ENCODE results near the gene ZNF830.

Gene ZNF830

DNA sequence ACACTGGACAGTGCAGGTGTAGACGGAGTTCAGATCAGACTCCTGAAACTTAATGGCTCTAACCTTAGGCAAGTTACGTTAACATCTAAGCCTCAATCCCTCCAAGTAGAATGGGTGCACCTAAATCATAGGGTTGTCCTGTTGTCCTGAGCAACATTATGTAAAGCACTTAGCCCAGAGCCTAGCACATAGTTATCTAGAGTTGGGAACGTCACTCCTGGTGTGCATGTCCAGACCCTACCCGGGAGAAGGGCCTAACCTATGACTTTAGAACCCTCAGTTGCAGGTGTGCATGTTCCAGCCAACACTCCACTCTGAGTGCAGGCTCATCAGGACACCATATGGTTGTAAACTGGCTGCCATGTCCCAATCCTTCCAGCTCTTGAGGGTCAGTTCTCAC lies 45.0 kb downstream of the ZNF830 start:
- Histone ChIP-seq H3K27me3 (ENCODE audit: insufficient read depth, low read depth) (no peaks in the 10 kb centered on the region), H3K36me3 (ENCODE audit: insufficient read depth) (no peaks in the 10 kb centered on the region), H3K4me1 (ENCODE audit: low read depth, poor library complexity, severe bottlenecking) (no peaks in the 10 kb centered on the region), H4K20me1 (ENCODE audit: insufficient read depth) (no peaks in the 10 kb centered on the region), H3K4me2 (no peak overlapping the region), H3K79me2 (ENCODE audit: insufficient read depth, low read depth) (no peaks in the 10 kb centered on the region), H2AFZ (ENCODE audit: low read depth) (no peak overlapping the region), H3K27ac (no peak overlapping the region), H3K4me3 (IDR thresholded peaks at IDR 0.05; ENCODE audit: insufficient read depth, low read depth, low read length) (no peak overlapping the region), H3K9ac (no peak overlapping the region)
- TF ChIP-seq, protein P1, sequence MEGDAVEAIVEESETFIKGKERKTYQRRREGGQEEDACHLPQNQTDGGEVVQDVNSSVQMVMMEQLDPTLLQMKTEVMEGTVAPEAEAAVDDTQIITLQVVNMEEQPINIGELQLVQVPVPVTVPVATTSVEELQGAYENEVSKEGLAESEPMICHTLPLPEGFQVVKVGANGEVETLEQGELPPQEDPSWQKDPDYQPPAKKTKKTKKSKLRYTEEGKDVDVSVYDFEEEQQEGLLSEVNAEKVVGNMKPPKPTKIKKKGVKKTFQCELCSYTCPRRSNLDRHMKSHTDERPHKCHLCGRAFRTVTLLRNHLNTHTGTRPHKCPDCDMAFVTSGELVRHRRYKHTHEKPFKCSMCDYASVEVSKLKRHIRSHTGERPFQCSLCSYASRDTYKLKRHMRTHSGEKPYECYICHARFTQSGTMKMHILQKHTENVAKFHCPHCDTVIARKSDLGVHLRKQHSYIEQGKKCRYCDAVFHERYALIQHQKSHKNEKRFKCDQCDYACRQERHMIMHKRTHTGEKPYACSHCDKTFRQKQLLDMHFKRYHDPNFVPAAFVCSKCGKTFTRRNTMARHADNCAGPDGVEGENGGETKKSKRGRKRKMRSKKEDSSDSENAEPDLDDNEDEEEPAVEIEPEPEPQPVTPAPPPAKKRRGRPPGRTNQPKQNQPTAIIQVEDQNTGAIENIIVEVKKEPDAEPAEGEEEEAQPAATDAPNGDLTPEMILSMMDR (conservative IDR thresholded peaks at IDR 0.05; ENCODE audit: low read depth, low read length) = no peak

DNA sequence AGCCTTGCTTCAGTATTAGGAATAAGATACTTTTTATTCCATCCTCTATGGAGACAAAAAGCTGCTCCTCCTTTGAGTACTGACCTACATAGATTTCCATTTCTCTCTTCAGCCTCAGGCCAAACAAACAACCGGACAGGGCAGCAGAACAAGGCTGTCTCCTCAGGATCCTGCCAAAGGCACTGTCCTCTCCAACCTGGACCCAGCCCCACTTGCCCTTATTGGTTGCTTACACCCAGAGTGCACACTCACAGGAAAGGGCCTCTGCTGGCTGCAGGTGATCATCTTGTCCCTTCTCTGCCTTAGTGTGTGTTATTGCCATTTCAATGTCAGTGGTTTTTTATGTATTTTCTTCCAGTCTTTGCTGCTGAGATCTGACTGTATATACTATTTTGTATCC lies 45.6 kb downstream of the ZNF830 start:
- Histone ChIP-seq H3K4me3 (IDR thresholded peaks at IDR 0.05; ENCODE audit: insufficient read depth, low read depth, low read length) (no peak overlapping the region), H3K9ac (no peak overlapping the region), H3K4me1 (ENCODE audit: low read depth, poor library complexity, severe bottlenecking) (no peaks in the 10 kb centered on the region), H3K79me2 (ENCODE audit: insufficient read depth, low read depth) (no peaks in the 10 kb centered on the region), H3K27me3 (ENCODE audit: insufficient read depth, low read depth) (no peaks in the 10 kb centered on the region), H4K20me1 (ENCODE audit: insufficient read depth) (no peaks in the 10 kb centered on the region), H3K27ac (no peak overlapping the region), H2AFZ (ENCODE audit: low read depth) (no peak overlapping the region), H3K4me2 (no peak overlapping the region), H3K36me3 (ENCODE audit: insufficient read depth) (no peaks in the 10 kb centered on the region)
- TF ChIP-seq, protein P1 (conservative IDR thresholded peaks at IDR 0.05; ENCODE audit: low read depth, low read length) = no peak

DNA sequence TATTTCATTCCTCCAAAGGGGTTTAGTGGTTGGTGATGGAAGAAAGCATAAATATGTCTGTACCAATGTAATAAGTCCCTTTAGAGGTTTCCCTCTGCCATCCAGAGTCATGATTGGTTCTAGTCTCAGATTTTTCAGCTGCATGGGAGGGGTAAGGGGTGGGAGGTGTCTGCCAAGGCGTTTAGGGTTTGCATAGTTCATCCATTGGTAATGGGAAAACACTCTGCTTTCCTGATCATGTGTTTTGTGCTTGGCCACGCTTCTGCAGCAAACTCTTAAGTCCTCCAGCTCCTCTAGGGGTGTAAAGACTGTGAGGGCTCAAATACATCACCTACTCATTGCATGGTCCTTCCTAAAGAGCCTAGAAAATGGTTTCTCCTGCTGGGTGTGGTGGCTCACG lies 48.8 kb downstream of the ZNF830 start:
- Histone ChIP-seq H4K20me1 (ENCODE audit: insufficient read depth) (no peaks in the 10 kb centered on the region), H3K4me2 (no peak overlapping the region), H3K27me3 (ENCODE audit: insufficient read depth, low read depth) (no peaks in the 10 kb centered on the region), H3K36me3 (ENCODE audit: insufficient read depth) (no peaks in the 10 kb centered on the region), H3K79me2 (ENCODE audit: insufficient read depth, low read depth) (no peaks in the 10 kb centered on the region), H3K9ac (no peak overlapping the region), H3K27ac (no peak overlapping the region), H3K4me3 (IDR thresholded peaks at IDR 0.05; ENCODE audit: insufficient read depth, low read depth, low read length) (no peak overlapping the region), H3K4me1 (ENCODE audit: low read depth, poor library complexity, severe bottlenecking) (no peaks in the 10 kb centered on the region), H2AFZ (ENCODE audit: low read depth) (no peak overlapping the region)
- TF ChIP-seq, protein P1 (conservative IDR thresholded peaks at IDR 0.05; ENCODE audit: low read depth, low read length) = no peak

DNA sequence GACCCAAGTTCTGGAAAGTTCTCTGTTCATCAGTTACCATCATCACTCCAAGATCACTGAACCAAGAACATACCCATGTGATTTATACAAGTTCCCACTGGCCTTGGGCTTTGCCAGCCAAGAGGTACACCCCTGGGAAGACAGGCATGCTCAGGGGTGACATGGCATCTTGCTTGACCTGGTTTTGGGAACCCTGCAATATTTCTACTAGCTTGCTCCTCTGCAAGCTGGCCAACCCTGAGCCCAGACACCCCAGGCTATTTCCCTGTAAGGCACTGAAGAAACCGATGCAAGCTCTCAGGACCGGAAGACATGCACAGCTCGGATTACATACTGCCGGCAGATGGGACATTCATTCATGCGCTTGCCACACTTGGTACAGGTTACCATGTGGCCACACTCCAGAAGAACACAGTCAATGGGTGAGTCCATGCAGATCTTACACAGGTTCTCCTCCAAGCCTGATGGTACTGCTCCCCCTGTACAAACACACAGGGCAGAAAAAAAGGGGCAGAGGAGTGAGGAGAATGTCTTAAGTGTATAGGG lies 50.4 kb downstream of the ZNF830 start:
- no peaks in the 10 kb centered on the region for H3K4me1 ChIP-seq (ENCODE audit: low read depth, poor library complexity, severe bottlenecking)

More for the DNA sequence above, 50.4 kb downstream of the ZNF830 start:
- H3K27me3 ChIP-seq (ENCODE audit: insufficient read depth, low read depth) = no peaks in the 10 kb centered on the region
- no peak overlapping the region for H3K27ac ChIP-seq
- H3K4me3 ChIP-seq (IDR thresholded peaks at IDR 0.05; ENCODE audit: insufficient read depth, low read depth, low read length) = no peak overlapping the region
- TF ChIP-seq, protein P1 (conservative IDR thresholded peaks at IDR 0.05; ENCODE audit: low read depth, low read length) = no peak
- H3K9ac ChIP-seq = no peak overlapping the region
- H3K4me2 ChIP-seq = no peak overlapping the region
- no peaks in the 10 kb centered on the region for H3K79me2 ChIP-seq (ENCODE audit: insufficient read depth, low read depth)
- H3K36me3 ChIP-seq (ENCODE audit: insufficient read depth) = no peaks in the 10 kb centered on the region
- H2AFZ ChIP-seq (ENCODE audit: low read depth) = no peak overlapping the region
- H4K20me1 ChIP-seq (ENCODE audit: insufficient read depth) = no peaks in the 10 kb centered on the region

Data from KMS-11 (cell line).